ENCODE results near the gene GSTT2B.
"Not testable (repeated sequence)": the region's sequence is repeated elsewhere in the genome, so short reads cannot be mapped to it uniquely, and the experiment has no call there.

DNA sequence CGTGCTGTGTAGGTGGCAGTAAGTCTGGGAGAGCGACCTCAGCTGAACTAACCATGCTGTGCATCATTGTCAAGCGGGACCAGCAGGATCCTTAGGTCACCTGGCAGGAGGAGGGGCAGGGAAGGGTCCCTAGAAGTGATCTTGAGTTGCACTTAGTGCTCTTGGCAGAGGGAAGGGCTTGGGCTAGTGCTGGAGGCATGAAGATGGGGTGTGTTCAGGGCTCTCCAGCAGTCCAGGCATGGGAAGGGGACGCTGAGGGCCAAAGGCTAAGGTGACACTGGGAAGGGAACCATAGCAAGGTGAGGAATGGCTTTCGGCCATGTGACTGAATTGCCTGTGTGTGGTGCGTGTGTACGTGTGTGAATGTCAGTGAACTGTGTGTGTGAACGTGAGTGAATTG lies 25.1 kb upstream of the GSTT2B start:
- TF ChIP-seq EZH2 (IDR thresholded peaks at IDR 0.05; ENCODE audit: borderline replicate concordance, insufficient read depth, low read depth, low read length, poor library complexity, severe bottlenecking); CTCF (IDR thresholded peaks at IDR 0.05): not testable (repeated sequence)

All from B cell (primary cell).